ENCODE results near the gene OVCH2.
"Not testable (repeated sequence)": the region's sequence is repeated elsewhere in the genome, so short reads cannot be mapped to it uniquely, and the experiment has no call there.

The OVCH2 gene
- 0 reads per million in 4 experiments for total RNA-seq

GRCh38 chr11:7706377-7706776, at the start of gene OVCH2:
OVCH2 (minus strand) TSS chr11:7706477; CDS start chr11:7706394, 83 bp downstream.
- DNase-seq: no peak

GRCh38 chr11:7749456-7749855, 43.2 kb upstream of the OVCH2 start:
- DNase-seq: no peak

- DNase-seq: not testable (repeated sequence)
Measured at GRCh38 chr11:7734767-7735166, 28.5 kb upstream of the OVCH2 start.

- DNase-seq: no peak
Measured at GRCh38 chr11:7714786-7715185, 8.5 kb upstream of the OVCH2 start.

- DNase-seq: no peak
Measured at GRCh38 chr11:7703740-7704139, 2.5 kb downstream of the OVCH2 start.

GRCh38 chr11:7696424-7696823, 9.9 kb downstream of the OVCH2 start:
- DNase-seq: no peak

- no peak for DNase-seq
Measured at GRCh38 chr11:7694235-7694634, 12.0 kb downstream of the OVCH2 start.

- no peak for DNase-seq
Measured at GRCh38 chr11:7692426-7692825, 13.9 kb downstream of the OVCH2 start.

- no peak for DNase-seq
Measured at GRCh38 chr11:7691759-7692350, 14.4 kb downstream of the OVCH2 start.

- no peak for DNase-seq
Measured at GRCh38 chr11:7690648-7691047, 15.6 kb downstream of the OVCH2 start.

GRCh38 chr11:7689239-7689638, 17.0 kb downstream of the OVCH2 start:
- DNase-seq: no peak

GRCh38 chr11:7688238-7688826, 17.9 kb downstream of the OVCH2 start:
- no peak for DNase-seq

- no peak for DNase-seq
Measured at GRCh38 chr11:7687386-7687785, 18.9 kb downstream of the OVCH2 start.

- DNase-seq: no peak
Measured at GRCh38 chr11:7686761-7687160, 19.5 kb downstream of the OVCH2 start.

- DNase-seq: no peak
Measured at GRCh38 chr11:7683571-7683970, 22.7 kb downstream of the OVCH2 start.

GRCh38 chr11:7677796-7678201, 28.5 kb downstream of the OVCH2 start:
- DNase-seq: no peak

GRCh38 chr11:7677071-7677470, 29.2 kb downstream of the OVCH2 start:
- DNase-seq: no peak

GRCh38 chr11:7675631-7676030, 30.6 kb downstream of the OVCH2 start:
- DNase-seq: no peak

- DNase-seq: no peak
Measured at GRCh38 chr11:7673724-7674434, 32.4 kb downstream of the OVCH2 start.

- DNase-seq: no peak
Measured at GRCh38 chr11:7672960-7673723, 33.1 kb downstream of the OVCH2 start, which contains the start of gene CYB5R2. CYB5R2 (minus strand) TSS chr11:7673500; CDS start chr11:7672825, 675 bp downstream.

- no peak for DNase-seq
Measured at GRCh38 chr11:7672276-7672959, 33.9 kb downstream of the OVCH2 start.

- DNase-seq: no peak
Measured at GRCh38 chr11:7671347-7672215, 34.7 kb downstream of the OVCH2 start.
